Activated naive CD8-positive, alpha-beta T cell treated with anti-CD3 and anti-CD28 coated beads for 36 hours (primary cell): ENCODE results near the gene GPR37L1. TPM values are rescaled to one million over a fixed set of nuclear protein-coding genes. Genes with fewer than 3 reads are reported as not detected.

Experiments used
- DNase-seq: peaks from one replicate; pipeline ENCODE4 v3.0.0; 2021
- H3K27ac Mint-ChIP-seq: one replicate; pipeline ENCODE4 v1.8.0; 2022; ENCODE audit warnings: mild to moderate bottlenecking, moderate library complexity, mixed read lengths
- H3K27me3 Mint-ChIP-seq: one replicate; pipeline ENCODE4 v1.8.0; 2022; ENCODE audit warnings: mild to moderate bottlenecking, mixed read lengths
- H3K36me3 Mint-ChIP-seq: one replicate; pipeline ENCODE4 v1.8.0; 2021; ENCODE audit warnings: mild to moderate bottlenecking, mixed read lengths
- H3K4me1 Mint-ChIP-seq: one replicate; pipeline ENCODE4 v1.8.0; 2021; ENCODE audit warnings: mixed read lengths
- H3K4me3 Mint-ChIP-seq: one replicate; pipeline ENCODE4 v1.8.0; 2022; ENCODE audit warnings: mild to moderate bottlenecking, moderate library complexity, mixed read lengths
- H3K9me3 Mint-ChIP-seq: one replicate; pipeline ENCODE4 v1.8.0; 2022; ENCODE audit warnings: mixed read lengths
- total RNA-seq, 2 experiments: library from RNA; stranded (reverse); gene quantifications; one replicate each; pipeline ENCODE4 v1.2.3, GENCODE V29; 2021

GPR37L1 gene, protein sequence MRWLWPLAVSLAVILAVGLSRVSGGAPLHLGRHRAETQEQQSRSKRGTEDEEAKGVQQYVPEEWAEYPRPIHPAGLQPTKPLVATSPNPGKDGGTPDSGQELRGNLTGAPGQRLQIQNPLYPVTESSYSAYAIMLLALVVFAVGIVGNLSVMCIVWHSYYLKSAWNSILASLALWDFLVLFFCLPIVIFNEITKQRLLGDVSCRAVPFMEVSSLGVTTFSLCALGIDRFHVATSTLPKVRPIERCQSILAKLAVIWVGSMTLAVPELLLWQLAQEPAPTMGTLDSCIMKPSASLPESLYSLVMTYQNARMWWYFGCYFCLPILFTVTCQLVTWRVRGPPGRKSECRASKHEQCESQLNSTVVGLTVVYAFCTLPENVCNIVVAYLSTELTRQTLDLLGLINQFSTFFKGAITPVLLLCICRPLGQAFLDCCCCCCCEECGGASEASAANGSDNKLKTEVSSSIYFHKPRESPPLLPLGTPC
- not detected for total RNA-seq

DNA sequence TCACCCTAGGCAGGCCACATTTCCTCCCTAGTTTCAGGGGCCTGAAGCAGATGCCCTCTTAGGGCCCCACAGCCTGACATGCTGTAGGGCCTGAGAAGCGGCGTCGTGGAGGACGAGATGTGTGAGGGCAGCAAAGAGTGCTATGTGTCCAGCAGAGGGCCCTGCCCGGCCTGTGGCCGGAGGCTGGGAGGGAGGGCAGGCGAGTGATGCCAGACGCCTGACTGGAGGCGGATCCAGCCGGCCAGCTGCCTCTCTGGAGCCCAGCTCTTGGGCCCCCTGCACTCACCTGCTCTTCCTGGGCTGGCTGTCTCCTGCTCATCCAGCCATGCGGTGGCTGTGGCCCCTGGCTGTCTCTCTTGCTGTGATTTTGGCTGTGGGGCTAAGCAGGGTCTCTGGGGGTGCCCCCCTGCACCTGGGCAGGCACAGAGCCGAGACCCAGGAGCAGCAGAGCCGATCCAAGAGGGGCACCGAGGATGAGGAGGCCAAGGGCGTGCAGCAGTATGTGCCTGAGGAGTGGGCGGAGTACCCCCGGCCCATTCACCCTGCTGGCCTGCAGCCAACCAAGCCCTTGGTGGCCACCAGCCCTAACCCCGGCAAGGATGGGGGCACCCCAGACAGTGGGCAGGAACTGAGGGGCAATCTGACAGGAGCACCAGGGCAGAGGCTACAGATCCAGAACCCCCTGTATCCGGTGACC, at the start of gene GPR37L1:
Gene GPR37L1, plus strand, starts transcription at position 279 of the 697 bp plus-strand sequence. Its CDS starts 47 bp downstream, at position 326.
- DNase-seq: no peak
- Mint-ChIP-seq H3K27ac (no peak within 1 kb of the TSS), H3K36me3 (no peaks in the 10 kb centered on the region), H3K9me3 (no peaks in the 10 kb centered on the region), H3K4me3 (no peak within 1 kb of the TSS), H3K27me3 (peaks cover 3% of the 10 kb centered on the region), H3K4me1 (no peaks in the 10 kb centered on the region)

DNA sequence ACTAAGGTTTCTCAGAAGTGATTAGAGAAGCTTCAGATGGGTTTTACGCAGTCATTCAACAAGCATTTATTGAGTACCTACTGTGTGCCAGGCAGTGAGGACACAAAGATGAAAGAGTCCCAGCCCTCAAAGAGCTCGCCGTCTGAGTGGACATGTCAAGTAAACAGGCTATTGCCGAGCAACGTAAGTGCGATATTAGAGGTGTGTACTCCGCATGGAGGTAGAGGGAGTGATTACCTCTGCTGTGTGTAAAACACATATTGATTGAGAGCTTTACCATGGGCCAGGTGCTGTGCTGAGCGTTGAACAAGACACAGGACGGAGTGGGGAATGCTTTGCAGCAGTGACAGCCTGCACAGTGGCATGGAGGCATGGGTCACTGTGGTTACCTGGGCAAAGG, 49.5 kb upstream of the GPR37L1 start:
- DNase-seq: no peak
- H3K4me1 Mint-ChIP-seq: no peaks in the 10 kb centered on the region
- no peaks in the 10 kb centered on the region for H3K36me3 Mint-ChIP-seq
- H3K27me3 Mint-ChIP-seq: no peaks in the 10 kb centered on the region
- no peaks in the 10 kb centered on the region for H3K9me3 Mint-ChIP-seq
- H3K4me3 Mint-ChIP-seq: no peak overlapping the region
- H3K27ac Mint-ChIP-seq: no peak overlapping the region

DNA sequence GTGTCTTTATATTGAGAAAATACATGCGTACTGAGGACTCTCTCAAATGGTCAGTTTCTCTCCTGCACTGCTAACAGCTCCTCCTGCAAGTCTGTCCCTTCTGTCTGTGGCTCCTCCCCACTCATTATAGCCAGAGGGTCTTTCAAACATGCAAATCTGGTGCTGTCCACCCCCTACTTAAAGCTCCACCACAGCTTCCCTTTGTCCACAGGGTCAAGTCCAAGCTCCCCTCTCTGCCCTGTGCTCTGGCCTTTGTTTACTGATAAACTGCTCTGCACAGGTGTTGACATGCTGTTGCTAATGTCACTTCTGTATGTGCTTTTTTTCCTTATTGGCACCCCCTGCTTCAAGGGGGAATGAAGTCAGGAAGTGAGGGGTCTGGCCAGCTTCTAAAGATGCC, 47.7 kb upstream of the GPR37L1 start:
- Mint-ChIP-seq H3K9me3 (no peaks in the 10 kb centered on the region), H3K27me3 (no peaks in the 10 kb centered on the region)

DNA sequence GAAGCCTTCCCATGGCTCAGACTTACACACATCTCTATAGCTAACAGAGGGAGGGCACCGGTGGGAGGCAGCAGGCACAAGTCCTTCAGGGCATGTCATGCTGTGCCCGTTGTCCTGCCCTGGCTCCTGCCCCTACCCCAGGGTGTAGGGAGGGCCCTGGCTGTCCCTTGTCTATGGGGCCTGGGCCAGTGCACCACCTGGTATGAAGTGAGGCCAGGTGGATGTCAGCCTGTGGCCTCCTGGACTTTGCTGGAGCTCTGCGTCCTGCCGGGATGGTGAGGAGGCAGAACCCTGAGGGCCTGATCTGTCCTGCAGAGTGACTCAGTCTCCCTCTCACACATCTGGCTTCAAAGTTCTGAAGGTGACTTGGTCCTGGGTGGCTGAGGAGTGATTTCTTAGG, 47.3 kb upstream of the GPR37L1 start:
- Mint-ChIP-seq H3K27ac (no peak overlapping the region), H3K9me3 (no peaks in the 10 kb centered on the region), H3K36me3 (no peaks in the 10 kb centered on the region), H3K4me1 (no peaks in the 10 kb centered on the region), H3K4me3 (no peak overlapping the region), H3K27me3 (no peaks in the 10 kb centered on the region)
- no peak for DNase-seq

More for the DNA sequence above, 47.7 kb upstream of the GPR37L1 start:
- H3K4me1 Mint-ChIP-seq: no peaks in the 10 kb centered on the region
- DNase-seq: no peak
- H3K4me3 Mint-ChIP-seq: no peak overlapping the region
- no peaks in the 10 kb centered on the region for H3K36me3 Mint-ChIP-seq
- H3K27ac Mint-ChIP-seq: no peak overlapping the region

DNA sequence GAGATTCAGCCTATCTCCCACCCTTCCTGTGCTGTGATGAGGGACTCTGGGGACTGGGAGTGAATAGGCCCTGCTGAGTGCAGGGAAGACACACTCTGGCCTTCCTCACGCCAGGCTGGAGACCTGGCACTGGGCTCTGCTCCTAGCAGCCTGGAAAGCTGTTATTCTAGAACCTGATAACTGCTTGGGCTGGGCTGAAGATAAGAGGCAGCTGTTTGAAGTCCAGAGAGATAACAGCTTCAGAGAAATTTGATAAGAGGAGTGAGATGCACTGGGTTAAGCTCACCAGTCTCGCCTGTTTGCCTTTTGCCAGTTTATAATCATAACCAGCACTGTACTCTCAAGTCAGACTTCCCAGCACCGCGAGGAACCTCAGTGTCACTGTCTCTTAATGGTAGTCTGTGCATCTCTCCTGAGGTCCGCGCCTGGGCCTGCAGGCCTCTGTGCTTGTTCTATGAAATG, 46.6 kb upstream of the GPR37L1 start:
- no peak for DNase-seq
- Mint-ChIP-seq H3K9me3 (no peaks in the 10 kb centered on the region), H3K4me1 (no peaks in the 10 kb centered on the region), H3K4me3 (no peak overlapping the region), H3K27me3 (no peaks in the 10 kb centered on the region), H3K36me3 (no peaks in the 10 kb centered on the region), H3K27ac (no peak overlapping the region)

DNA sequence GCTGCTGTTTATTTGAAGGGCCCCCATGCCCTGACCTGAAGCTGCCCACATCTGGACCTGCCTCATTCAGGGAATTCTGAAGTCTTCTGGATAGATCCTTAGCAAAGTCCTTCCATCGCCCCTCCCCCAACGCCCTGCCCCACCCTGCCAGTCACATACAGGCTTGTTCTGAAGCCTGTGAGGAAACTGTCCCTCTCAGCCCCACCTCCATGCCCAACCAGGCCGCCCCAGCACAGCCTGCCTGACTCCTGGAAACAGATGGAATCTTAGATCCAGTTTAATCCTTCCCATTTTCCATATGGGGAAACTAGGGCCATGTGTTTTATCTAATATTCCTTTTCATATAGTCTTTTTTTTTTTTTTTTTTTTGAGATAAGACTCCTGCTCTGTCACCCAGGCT, 44.5 kb upstream of the GPR37L1 start:
- Mint-ChIP-seq H3K27ac (no peak overlapping the region), H3K9me3 (no peaks in the 10 kb centered on the region), H3K36me3 (no peaks in the 10 kb centered on the region), H3K27me3 (no peaks in the 10 kb centered on the region), H3K4me3 (no peak overlapping the region), H3K4me1 (no peaks in the 10 kb centered on the region)
- no peak for DNase-seq

DNA sequence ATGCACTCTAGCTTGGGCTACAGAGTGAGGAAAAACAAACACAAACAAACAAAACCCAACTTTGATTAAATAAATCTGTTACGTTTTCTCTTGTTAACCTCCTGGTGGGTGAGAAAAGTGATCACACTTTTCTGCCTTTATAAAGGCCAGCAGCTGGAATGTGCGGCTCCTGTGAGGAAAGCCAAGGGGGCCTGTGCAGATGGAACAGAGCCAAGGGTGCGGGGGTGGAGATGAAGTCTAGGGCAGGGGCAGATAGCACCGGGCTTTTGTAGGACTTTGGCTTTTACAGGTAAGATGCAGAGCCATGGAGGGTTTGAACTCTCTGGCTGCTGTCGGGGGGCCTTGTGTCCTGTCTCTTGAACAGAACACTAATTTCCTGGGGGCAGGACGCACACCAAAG, 40.7 kb upstream of the GPR37L1 start:
- no peaks in the 10 kb centered on the region for H3K9me3 Mint-ChIP-seq
- no peak for DNase-seq
- H3K27me3 Mint-ChIP-seq: no peaks in the 10 kb centered on the region
- no peak overlapping the region for H3K4me3 Mint-ChIP-seq
- H3K27ac Mint-ChIP-seq: no peak overlapping the region
- H3K4me1 Mint-ChIP-seq: no peaks in the 10 kb centered on the region
- no peaks in the 10 kb centered on the region for H3K36me3 Mint-ChIP-seq

DNA sequence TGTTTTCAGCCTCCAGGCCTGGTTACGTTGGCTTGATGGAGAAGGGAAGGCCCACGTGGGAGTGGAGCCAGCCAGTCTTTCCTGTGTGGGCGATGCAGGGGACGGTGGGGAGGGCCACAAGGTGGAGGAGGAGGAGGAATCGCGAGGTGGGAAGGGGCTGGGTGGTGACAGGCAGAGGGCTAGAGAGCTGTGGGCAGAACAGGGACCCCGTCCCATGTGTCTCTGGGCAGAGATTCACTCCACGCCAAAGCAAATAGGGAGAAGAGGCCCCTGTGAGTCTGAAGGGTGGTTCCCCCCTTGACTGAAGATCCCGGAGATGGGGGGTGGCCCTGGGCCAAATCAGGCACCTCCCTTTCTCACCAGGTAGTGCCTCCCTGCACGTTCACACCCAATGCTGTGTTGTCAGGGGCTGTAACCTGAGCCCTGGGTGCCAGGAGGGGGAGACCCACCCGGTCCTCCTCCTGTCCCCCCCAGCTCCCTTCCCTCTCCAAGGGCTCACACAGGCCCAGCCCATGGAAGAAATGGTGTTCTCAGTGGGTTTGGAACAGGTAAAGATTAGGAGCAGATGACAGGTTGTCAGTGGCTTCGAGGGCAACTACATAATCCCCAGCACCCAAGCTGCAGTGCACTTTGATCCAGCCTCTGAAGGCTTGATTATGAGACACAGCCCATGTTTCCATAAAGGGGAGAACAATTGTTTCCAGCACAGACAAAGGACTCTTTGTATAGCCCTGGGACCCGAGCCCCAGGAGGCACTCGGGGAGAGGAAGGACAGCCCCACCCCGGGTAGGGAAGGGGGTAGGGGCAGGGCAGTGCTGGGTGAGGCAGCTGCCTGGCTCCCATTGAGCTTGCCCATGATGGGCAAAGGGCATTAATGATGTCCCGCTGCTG, 37.7 kb upstream of the GPR37L1 start:
- Mint-ChIP-seq H3K36me3 (no peaks in the 10 kb centered on the region), H3K9me3 (no peaks in the 10 kb centered on the region), H3K27me3 (no peaks in the 10 kb centered on the region), H3K4me1 (no peaks in the 10 kb centered on the region), H3K4me3 (no peak overlapping the region), H3K27ac (no peak overlapping the region)
- no peak for DNase-seq

DNA sequence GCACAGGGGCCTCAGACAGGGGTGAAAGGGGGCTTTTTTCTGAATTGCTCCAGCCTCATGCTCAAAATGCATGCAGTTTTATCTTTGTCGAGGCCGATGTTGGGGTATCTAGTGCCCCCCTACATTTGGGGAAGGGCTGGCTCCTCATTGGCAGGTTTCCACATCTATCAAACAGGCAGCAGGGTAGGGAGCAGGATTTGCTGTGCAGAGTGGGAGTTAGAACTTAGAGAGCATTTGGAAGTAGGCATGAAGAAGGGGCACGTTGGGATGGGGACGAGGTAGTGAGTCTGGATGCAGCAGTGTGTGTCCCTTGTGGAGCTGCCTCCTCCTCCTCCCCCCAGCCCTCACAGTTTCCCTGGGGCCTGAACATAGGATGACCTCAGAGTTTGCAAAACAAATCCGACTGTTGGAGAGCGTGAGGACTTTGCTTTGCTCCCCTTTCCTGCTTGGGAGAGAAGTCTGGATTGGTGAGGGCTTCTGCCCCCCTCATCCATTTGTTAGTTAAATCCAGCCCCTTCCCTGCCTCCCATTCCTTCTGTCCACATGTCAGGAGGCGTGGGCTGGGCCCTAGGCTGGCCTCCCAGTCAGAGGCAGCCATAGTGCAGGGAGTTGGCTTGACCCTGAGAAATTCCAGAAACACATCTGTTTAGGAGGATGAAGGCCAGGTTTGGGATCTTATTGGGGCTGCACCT, 36.9 kb upstream of the GPR37L1 start:
- peaks cover under 1% of the 10 kb centered on the region for H3K27me3 Mint-ChIP-seq
- H3K4me1 Mint-ChIP-seq: no peaks in the 10 kb centered on the region
- H3K36me3 Mint-ChIP-seq: no peaks in the 10 kb centered on the region
- no peaks in the 10 kb centered on the region for H3K9me3 Mint-ChIP-seq
- H3K4me3 Mint-ChIP-seq: no peak overlapping the region
- H3K27ac Mint-ChIP-seq: no peak overlapping the region
- DNase-seq: no peak

DNA sequence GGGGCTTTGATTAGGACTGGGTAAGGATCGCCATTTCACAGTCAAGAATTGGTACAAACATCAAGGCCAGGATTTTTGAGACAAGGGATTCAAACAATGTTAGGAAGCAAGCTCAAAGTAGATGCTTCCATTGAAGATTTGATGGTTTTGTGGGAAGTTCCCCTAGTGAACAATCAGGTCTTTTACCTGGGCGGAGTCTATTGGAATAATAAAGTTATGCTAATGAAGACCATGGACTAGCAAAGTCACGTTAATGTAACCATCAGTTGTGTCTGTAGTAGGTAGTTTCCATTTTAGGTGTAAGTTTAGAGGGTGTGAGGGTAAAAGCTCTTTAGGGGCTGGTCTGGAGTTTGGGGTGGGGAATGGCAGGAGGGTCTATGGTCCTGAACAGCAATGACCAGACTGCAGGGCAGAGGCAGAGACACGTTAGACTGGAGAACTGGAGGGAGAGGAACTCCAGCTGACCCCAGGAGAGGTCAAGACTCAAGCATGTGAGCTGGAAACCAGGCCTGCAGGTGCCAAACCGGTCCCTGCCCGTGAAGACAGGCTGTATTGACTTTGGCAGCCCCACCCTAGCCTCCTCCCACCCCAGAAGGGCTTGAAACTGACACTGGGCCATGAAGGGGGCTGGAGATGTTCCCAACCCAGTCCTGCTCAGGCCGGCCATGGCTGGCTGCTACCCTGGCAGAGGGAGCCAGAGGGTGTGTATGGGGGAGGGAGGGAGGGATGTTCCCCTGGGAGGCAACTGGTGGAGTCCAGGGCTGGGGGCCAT, 36.0 kb upstream of the GPR37L1 start:
- H3K27me3 Mint-ChIP-seq: peaks cover 7% of the 10 kb centered on the region
- H3K4me1 Mint-ChIP-seq: no peaks in the 10 kb centered on the region
- no peak for DNase-seq
- H3K27ac Mint-ChIP-seq: no peak overlapping the region
- no peaks in the 10 kb centered on the region for H3K9me3 Mint-ChIP-seq
- H3K4me3 Mint-ChIP-seq: no peak overlapping the region
- no peaks in the 10 kb centered on the region for H3K36me3 Mint-ChIP-seq

DNA sequence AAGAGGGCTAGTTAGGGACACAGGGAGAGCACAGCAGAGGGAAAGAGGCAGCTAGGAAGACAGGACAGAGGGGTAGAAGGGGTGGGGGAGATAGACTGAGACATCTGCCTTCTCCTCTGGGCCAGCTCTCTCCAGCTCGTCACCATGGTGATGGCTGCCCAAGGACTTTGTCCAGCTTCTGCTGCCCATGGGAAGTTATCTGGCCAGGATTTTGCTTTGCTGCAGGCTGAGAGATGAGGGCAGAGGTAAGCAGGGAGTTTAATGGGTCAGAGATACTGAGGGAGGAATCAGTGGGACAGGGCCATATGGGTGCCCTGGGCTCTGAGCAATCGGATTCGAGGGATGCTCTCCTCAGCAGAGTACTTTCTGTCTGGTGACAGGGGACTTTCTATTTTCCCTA, 34.5 kb upstream of the GPR37L1 start:
- Mint-ChIP-seq H3K27me3 (peaks cover 7% of the 10 kb centered on the region), H3K36me3 (no peaks in the 10 kb centered on the region), H3K27ac (no peak overlapping the region), H3K4me3 (no peak overlapping the region), H3K9me3 (no peaks in the 10 kb centered on the region), H3K4me1 (no peaks in the 10 kb centered on the region)
- DNase-seq: no peak

DNA sequence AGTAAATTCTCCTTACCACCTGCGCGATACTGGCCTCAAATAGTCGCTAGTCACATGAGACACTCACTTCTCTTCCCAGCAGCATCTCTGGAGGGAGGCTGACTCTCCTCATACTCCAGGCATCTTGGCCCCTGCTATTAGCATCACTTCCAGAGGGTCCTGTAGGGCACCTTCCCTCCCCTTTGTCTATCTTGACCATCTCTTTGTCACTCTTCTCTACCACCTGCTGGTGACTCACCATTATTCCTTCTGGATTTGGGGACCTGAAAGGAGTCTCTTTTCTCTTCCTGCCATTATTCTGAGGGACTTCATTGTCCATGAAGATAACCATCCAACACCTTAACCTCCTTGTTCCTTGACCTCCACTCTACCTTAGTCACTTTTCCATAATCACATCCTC, 31.7 kb upstream of the GPR37L1 start:
- no peak overlapping the region for H3K27ac Mint-ChIP-seq
- DNase-seq: no peak
- H3K36me3 Mint-ChIP-seq: no peaks in the 10 kb centered on the region
- no peaks in the 10 kb centered on the region for H3K4me1 Mint-ChIP-seq
- peaks cover 7% of the 10 kb centered on the region for H3K27me3 Mint-ChIP-seq
- H3K4me3 Mint-ChIP-seq: no peak overlapping the region
- H3K9me3 Mint-ChIP-seq: no peaks in the 10 kb centered on the region

DNA sequence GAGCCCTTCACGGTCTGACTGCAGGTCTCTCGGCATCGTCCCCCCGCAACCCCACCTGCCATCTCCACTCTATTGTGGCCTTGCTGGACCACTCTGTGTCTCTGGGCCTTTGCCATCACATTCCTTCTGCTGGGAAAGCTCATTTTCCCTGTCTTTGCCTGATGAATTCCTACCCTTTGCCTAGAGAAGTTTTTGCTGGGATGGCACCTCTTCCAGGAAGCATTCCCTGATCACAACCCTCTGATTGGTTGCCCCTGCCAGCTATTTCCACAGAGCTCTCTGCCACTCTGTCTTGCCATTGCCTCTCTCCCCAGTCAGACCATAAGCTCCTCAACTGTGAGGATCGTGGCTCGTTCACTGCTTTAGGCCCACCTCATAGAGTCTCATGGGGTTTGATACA, 28.9 kb upstream of the GPR37L1 start:
- Mint-ChIP-seq H3K4me1 (no peaks in the 10 kb centered on the region), H3K9me3 (no peaks in the 10 kb centered on the region), H3K27me3 (peaks cover 7% of the 10 kb centered on the region), H3K27ac (no peak overlapping the region), H3K36me3 (no peaks in the 10 kb centered on the region), H3K4me3 (no peak overlapping the region)
- DNase-seq: no peak

DNA sequence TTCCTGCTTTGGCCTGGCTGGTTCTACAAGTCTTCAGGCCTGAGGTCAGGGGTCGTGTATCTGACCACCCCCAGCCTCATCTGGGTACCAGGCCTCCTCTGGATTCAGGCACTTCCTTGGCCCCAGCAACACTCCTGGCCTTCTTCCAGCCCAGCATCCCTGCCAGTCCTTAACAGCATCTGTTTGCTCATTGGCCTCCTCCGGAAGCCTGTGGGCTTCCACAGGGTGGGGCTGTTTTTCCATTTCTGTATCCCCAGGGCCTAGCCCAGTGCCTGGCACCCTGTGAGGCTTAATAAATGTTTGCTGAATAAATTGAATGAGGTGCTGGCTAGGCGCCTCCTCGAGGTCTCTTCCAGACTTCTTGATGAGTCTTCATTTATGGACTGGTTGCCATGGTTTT, 21.5 kb upstream of the GPR37L1 start:
- no peak for DNase-seq
- Mint-ChIP-seq H3K27ac (no peak overlapping the region), H3K36me3 (no peaks in the 10 kb centered on the region), H3K4me1 (no peaks in the 10 kb centered on the region), H3K4me3 (no peak overlapping the region), H3K9me3 (no peaks in the 10 kb centered on the region), H3K27me3 (no peaks in the 10 kb centered on the region)
